HEK293 (cell line): ENCODE measurements around the gene TBC1D24.

Source experiments
- EGR2 ChIP-seq: fragments of 450-650 bp; formaldehyde crosslinking; IDR thresholded peaks from 2 replicates; pipeline ENCODE4 v1.5.1; 2016; ENCODE audit warnings: low read depth, missing biosample characterization, missing genetic modification characterization
- GLI4 ChIP-seq: fragments of 450-650 bp; formaldehyde crosslinking; IDR thresholded peaks from 2 replicates; pipeline ENCODE4 v1.5.1; 2016; ENCODE audit warnings: missing biosample characterization, missing genetic modification characterization
- MYNN ChIP-seq: fragments of 450-650 bp; formaldehyde crosslinking; IDR thresholded peaks from 2 replicates; pipeline ENCODE4 v1.5.1; 2016; ENCODE audit warnings: missing biosample characterization, missing genetic modification characterization, borderline replicate concordance
- SALL2 ChIP-seq: fragments of 450-650 bp; formaldehyde crosslinking; IDR thresholded peaks from 2 replicates; pipeline ENCODE4 v1.5.0; 2017; ENCODE audit warnings: missing biosample characterization, mild to moderate bottlenecking, missing genetic modification characterization, borderline replicate concordance
- YY1 ChIP-seq: fragments of 450-650 bp; formaldehyde crosslinking; IDR thresholded peaks from 2 replicates; pipeline ENCODE4 v1.5.1; 2018; ENCODE audit warnings: missing biosample characterization, missing genetic modification characterization
- ZNF132 ChIP-seq: fragments of 450-650 bp; formaldehyde crosslinking; IDR thresholded peaks from 2 replicates; pipeline ENCODE4 v1.5.1; 2017; ENCODE audit warnings: missing biosample characterization, missing genetic modification characterization, borderline replicate concordance
- ZNF23 ChIP-seq: fragments of 450-650 bp; formaldehyde crosslinking; IDR thresholded peaks from 2 replicates; pipeline ENCODE4 v1.5.1; 2016; ENCODE audit warnings: missing biosample characterization, missing genetic modification characterization, borderline replicate concordance
- ZNF324 ChIP-seq: fragments of 450-650 bp; formaldehyde crosslinking; IDR thresholded peaks from 2 replicates; pipeline ENCODE4 v1.5.1; 2016; ENCODE audit warnings: missing biosample characterization, missing genetic modification characterization
- TF ChIP-seq, protein P1 (sequence below): fragments of 450-650 bp; formaldehyde crosslinking; IDR thresholded peaks from 2 replicates; pipeline ENCODE4 v1.5.1; 2016; ENCODE audit warnings: missing biosample characterization, missing genetic modification characterization
- TF ChIP-seq, protein P2 (sequence below): fragments of 450-650 bp; formaldehyde crosslinking; IDR thresholded peaks from 2 replicates; pipeline ENCODE4 v1.5.1; 2016; ENCODE audit warnings: missing biosample characterization, missing genetic modification characterization

DNA sequence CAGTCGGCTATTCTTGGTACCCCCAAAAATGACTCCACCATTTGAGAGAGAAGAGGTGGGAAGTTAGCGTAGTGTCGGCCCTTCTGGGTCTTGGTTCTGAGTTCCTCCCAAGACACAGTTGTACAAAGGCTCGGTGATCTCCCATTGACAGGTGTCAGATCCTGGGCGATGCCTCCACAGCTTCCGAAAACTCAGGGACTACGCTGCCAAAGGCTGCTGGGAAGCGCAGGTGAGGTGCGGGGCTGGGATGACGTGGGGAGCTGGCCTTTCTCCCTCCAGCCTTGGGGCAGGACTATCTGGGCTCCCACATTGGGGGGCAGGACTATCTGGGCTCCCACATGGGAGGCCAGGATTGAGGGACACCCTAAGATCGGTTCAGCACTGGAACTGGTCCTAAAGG, 35.3 kb upstream of the TBC1D24 start:
- TF ChIP-seq, protein P1, sequence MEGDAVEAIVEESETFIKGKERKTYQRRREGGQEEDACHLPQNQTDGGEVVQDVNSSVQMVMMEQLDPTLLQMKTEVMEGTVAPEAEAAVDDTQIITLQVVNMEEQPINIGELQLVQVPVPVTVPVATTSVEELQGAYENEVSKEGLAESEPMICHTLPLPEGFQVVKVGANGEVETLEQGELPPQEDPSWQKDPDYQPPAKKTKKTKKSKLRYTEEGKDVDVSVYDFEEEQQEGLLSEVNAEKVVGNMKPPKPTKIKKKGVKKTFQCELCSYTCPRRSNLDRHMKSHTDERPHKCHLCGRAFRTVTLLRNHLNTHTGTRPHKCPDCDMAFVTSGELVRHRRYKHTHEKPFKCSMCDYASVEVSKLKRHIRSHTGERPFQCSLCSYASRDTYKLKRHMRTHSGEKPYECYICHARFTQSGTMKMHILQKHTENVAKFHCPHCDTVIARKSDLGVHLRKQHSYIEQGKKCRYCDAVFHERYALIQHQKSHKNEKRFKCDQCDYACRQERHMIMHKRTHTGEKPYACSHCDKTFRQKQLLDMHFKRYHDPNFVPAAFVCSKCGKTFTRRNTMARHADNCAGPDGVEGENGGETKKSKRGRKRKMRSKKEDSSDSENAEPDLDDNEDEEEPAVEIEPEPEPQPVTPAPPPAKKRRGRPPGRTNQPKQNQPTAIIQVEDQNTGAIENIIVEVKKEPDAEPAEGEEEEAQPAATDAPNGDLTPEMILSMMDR (tag by site-specific recombination), result no peak
- TF ChIP-seq EGR2 (tag by site-specific recombination) (no peak), GLI4 (no peak), ZNF23 (tag by site-specific recombination) (no peak), SALL2 (tag by site-specific recombination) (no peak), MYNN (no peak), ZNF324 (tag by site-specific recombination) (no peak), ZNF132 (tag by site-specific recombination) (no peak), YY1 (tag by site-specific recombination) (no peak)
- TF ChIP-seq, protein P2, sequence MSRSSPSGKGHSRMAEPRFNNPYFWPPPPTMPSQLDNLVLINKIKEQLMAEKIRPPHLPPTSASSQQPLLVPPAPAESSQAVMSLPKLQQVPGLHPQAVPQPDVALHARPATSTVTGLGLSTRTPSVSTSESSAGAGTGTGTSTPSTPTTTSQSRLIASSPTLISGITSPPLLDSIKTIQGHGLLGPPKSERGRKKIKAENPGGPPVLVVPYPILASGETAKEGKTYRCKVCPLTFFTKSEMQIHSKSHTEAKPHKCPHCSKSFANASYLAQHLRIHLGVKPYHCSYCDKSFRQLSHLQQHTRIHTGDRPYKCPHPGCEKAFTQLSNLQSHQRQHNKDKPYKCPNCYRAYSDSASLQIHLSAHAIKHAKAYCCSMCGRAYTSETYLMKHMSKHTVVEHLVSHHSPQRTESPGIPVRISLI, result no peak
